Activated naive CD8-positive, alpha-beta T cell treated with anti-CD3 and anti-CD28 coated beads, Interleukin-2, amount 50 U/mL, for 24 hours (primary cell): ENCODE data around the gene KIAA0825.

Experiments used
- ATAC-seq: fragments of 150-1000 bp; cut with Tn5 transposase; one replicate; pipeline ENCODE4 v1.10.0; 2021
- DNase-seq: peaks from one replicate; pipeline ENCODE4 v3.0.0; 2021
- H3K27ac Mint-ChIP-seq: one replicate; pipeline ENCODE4 v1.8.0; 2021; ENCODE audit warnings: mild to moderate bottlenecking, mixed read lengths
- H3K27me3 Mint-ChIP-seq: one replicate; pipeline ENCODE4 v1.8.0; 2021; ENCODE audit warnings: mixed read lengths
- H3K36me3 Mint-ChIP-seq: one replicate; pipeline ENCODE4 v1.8.0; 2021; ENCODE audit warnings: low read depth, mixed read lengths
- H3K4me1 Mint-ChIP-seq: one replicate; pipeline ENCODE4 v1.8.0; 2021; ENCODE audit warnings: mixed read lengths
- H3K4me3 Mint-ChIP-seq: one replicate; pipeline ENCODE4 v1.8.0; 2021; ENCODE audit warnings: mild to moderate bottlenecking, moderate library complexity, mixed read lengths
- H3K9me3 Mint-ChIP-seq: one replicate; pipeline ENCODE4 v1.8.0; 2021; ENCODE audit warnings: mixed read lengths

KIAA0825 gene

GRCh38 chr5:94618493-94619328 lies at the start of gene KIAA0825, which contains the start of gene SLF1:
KIAA0825 (minus strand) TSS chr5:94618604; CDS start chr5:94537126, 81,478 bp downstream.
SLF1 (plus strand) TSS chr5:94618669; CDS start chr5:94628811, 10,142 bp downstream.
- Mint-ChIP-seq H3K4me3 (peak within 1 kb of the TSS; percentile 92), H3K27me3 (no peaks in the 10 kb centered on the region), H3K27ac (peak within 1 kb of the TSS; percentile 96), H3K9me3 (no peaks in the 10 kb centered on the region), H3K36me3 (peaks cover 2% of the 10 kb centered on the region), H3K4me1 (peaks cover 42% of the 10 kb centered on the region)
- ATAC-seq (peak; percentile 94), DNase-seq (peak; percentile 87)

- ATAC-seq = no peak
- Mint-ChIP-seq H3K36me3 (peaks cover 14% of the 10 kb centered on the region), H3K9me3 (no peaks in the 10 kb centered on the region), H3K4me3 (no peak overlapping the region), H3K27ac (no peak overlapping the region), H3K27me3 (no peaks in the 10 kb centered on the region), H3K4me1 (no peaks in the 10 kb centered on the region)
- no peak for DNase-seq
These were observed 49.5 kb upstream of the KIAA0825 start for GRCh38 chr5:94667937-94668336.

GRCh38 chr5:94661086-94661485 lies 42.7 kb upstream of the KIAA0825 start:
- peaks cover 46% of the 10 kb centered on the region for H3K36me3 Mint-ChIP-seq
- ATAC-seq (no peak), DNase-seq (no peak)
- no peak overlapping the region for H3K4me3 Mint-ChIP-seq
- H3K27ac Mint-ChIP-seq = no peak overlapping the region
- H3K4me1 Mint-ChIP-seq = no peaks in the 10 kb centered on the region
- peaks cover 30% of the 10 kb centered on the region for H3K9me3 Mint-ChIP-seq
- H3K27me3 Mint-ChIP-seq = no peaks in the 10 kb centered on the region

GRCh38 chr5:94660506-94660905 lies 42.1 kb upstream of the KIAA0825 start:
- Mint-ChIP-seq H3K36me3 (peaks cover 52% of the 10 kb centered on the region), H3K27me3 (no peaks in the 10 kb centered on the region)
- no peak for DNase-seq

GRCh38 chr5:94658272-94658671 lies 39.9 kb upstream of the KIAA0825 start:
- no peak for ATAC-seq
- Mint-ChIP-seq H3K27ac (no peak overlapping the region), H3K4me3 (no peak overlapping the region), H3K9me3 (peaks cover 43% of the 10 kb centered on the region), H3K27me3 (no peaks in the 10 kb centered on the region), H3K4me1 (no peaks in the 10 kb centered on the region), H3K36me3 (peaks cover 67% of the 10 kb centered on the region)
- DNase-seq = no peak

More at GRCh38 chr5:94660506-94660905, 42.1 kb upstream of the KIAA0825 start:
- Mint-ChIP-seq H3K27ac (no peak overlapping the region), H3K4me1 (no peaks in the 10 kb centered on the region), H3K9me3 (peaks cover 36% of the 10 kb centered on the region), H3K4me3 (no peak overlapping the region)
- no peak for ATAC-seq

- Mint-ChIP-seq H3K36me3 (peaks cover 30% of the 10 kb centered on the region), H3K9me3 (peaks cover 1% of the 10 kb centered on the region), H3K27me3 (no peaks in the 10 kb centered on the region), H3K4me3 (no peak overlapping the region), H3K4me1 (no peaks in the 10 kb centered on the region), H3K27ac (no peak overlapping the region)
- DNase-seq (no peak), ATAC-seq (no peak)
These were observed 31.5 kb upstream of the KIAA0825 start for GRCh38 chr5:94649874-94650273.

GRCh38 chr5:94646758-94647157 lies 28.4 kb upstream of the KIAA0825 start:
- ATAC-seq = no peak
- no peaks in the 10 kb centered on the region for H3K9me3 Mint-ChIP-seq
- no peak overlapping the region for H3K4me3 Mint-ChIP-seq
- DNase-seq = no peak
- H3K27me3 Mint-ChIP-seq = no peaks in the 10 kb centered on the region
- no peaks in the 10 kb centered on the region for H3K4me1 Mint-ChIP-seq
- H3K36me3 Mint-ChIP-seq = peaks cover 24% of the 10 kb centered on the region
- no peak overlapping the region for H3K27ac Mint-ChIP-seq

GRCh38 chr5:94645053-94645452 lies 26.6 kb upstream of the KIAA0825 start:
- H3K4me3 Mint-ChIP-seq = no peak overlapping the region
- ATAC-seq = no peak
- H3K36me3 Mint-ChIP-seq = peaks cover 35% of the 10 kb centered on the region
- no peak overlapping the region for H3K27ac Mint-ChIP-seq
- no peaks in the 10 kb centered on the region for H3K27me3 Mint-ChIP-seq
- peaks cover 4% of the 10 kb centered on the region for H3K4me1 Mint-ChIP-seq
- H3K9me3 Mint-ChIP-seq = peaks cover 10% of the 10 kb centered on the region
- no peak for DNase-seq

GRCh38 chr5:94640176-94640575 lies 21.8 kb upstream of the KIAA0825 start:
- Mint-ChIP-seq H3K4me1 (peaks cover 9% of the 10 kb centered on the region), H3K36me3 (peaks cover 78% of the 10 kb centered on the region), H3K9me3 (peaks cover 27% of the 10 kb centered on the region), H3K27me3 (no peaks in the 10 kb centered on the region), H3K27ac (no peak overlapping the region), H3K4me3 (no peak overlapping the region)
- no peak for DNase-seq
- no peak for ATAC-seq

- H3K27me3 Mint-ChIP-seq = no peaks in the 10 kb centered on the region
- ATAC-seq = peak; percentile 20
- H3K36me3 Mint-ChIP-seq = peaks cover 66% of the 10 kb centered on the region
- no peak overlapping the region for H3K27ac Mint-ChIP-seq
- no peak for DNase-seq
- peaks cover 13% of the 10 kb centered on the region for H3K4me1 Mint-ChIP-seq
- no peak overlapping the region for H3K4me3 Mint-ChIP-seq
- H3K9me3 Mint-ChIP-seq = peaks cover 2% of the 10 kb centered on the region
These were observed 13.6 kb upstream of the KIAA0825 start for GRCh38 chr5:94632024-94632423.

- no peak for DNase-seq
- no peak overlapping the region for H3K27ac Mint-ChIP-seq
- no peak overlapping the region for H3K4me3 Mint-ChIP-seq
- no peak for ATAC-seq
- peaks cover 15% of the 10 kb centered on the region for H3K4me1 Mint-ChIP-seq
- peaks cover 28% of the 10 kb centered on the region for H3K36me3 Mint-ChIP-seq
- no peaks in the 10 kb centered on the region for H3K27me3 Mint-ChIP-seq
- no peaks in the 10 kb centered on the region for H3K9me3 Mint-ChIP-seq
These were observed 8.8 kb upstream of the KIAA0825 start for GRCh38 chr5:94627191-94627590.

- no peak overlapping the region for H3K27ac Mint-ChIP-seq
- H3K36me3 Mint-ChIP-seq = peaks cover 6% of the 10 kb centered on the region
- H3K4me1 Mint-ChIP-seq = peaks cover 36% of the 10 kb centered on the region
- no peaks in the 10 kb centered on the region for H3K27me3 Mint-ChIP-seq
- no peak for DNase-seq
- no peak for ATAC-seq
- H3K4me3 Mint-ChIP-seq = no peak overlapping the region
- no peaks in the 10 kb centered on the region for H3K9me3 Mint-ChIP-seq
These were observed 5.5 kb upstream of the KIAA0825 start for GRCh38 chr5:94623877-94624276.

- H3K4me1 Mint-ChIP-seq = peaks cover 36% of the 10 kb centered on the region
- peaks cover 2% of the 10 kb centered on the region for H3K36me3 Mint-ChIP-seq
- H3K9me3 Mint-ChIP-seq = no peaks in the 10 kb centered on the region
- H3K27me3 Mint-ChIP-seq = no peaks in the 10 kb centered on the region
- DNase-seq = no peak
- H3K27ac Mint-ChIP-seq = no peak overlapping the region
- no peak overlapping the region for H3K4me3 Mint-ChIP-seq
- no peak for ATAC-seq
These were observed 4.6 kb upstream of the KIAA0825 start for GRCh38 chr5:94623011-94623410.

GRCh38 chr5:94621763-94622162 lies 3.4 kb upstream of the KIAA0825 start:
- peaks cover 2% of the 10 kb centered on the region for H3K36me3 Mint-ChIP-seq
- no peaks in the 10 kb centered on the region for H3K9me3 Mint-ChIP-seq
- no peaks in the 10 kb centered on the region for H3K27me3 Mint-ChIP-seq
- ATAC-seq = no peak
- peaks cover 45% of the 10 kb centered on the region for H3K4me1 Mint-ChIP-seq
- H3K27ac Mint-ChIP-seq = peak overlapping the region; percentile 52
- H3K4me3 Mint-ChIP-seq = no peak overlapping the region
- no peak for DNase-seq

GRCh38 chr5:94620256-94620655 lies 1.9 kb upstream of the KIAA0825 start:
- H3K27me3 Mint-ChIP-seq = no peaks in the 10 kb centered on the region
- H3K36me3 Mint-ChIP-seq = peaks cover 2% of the 10 kb centered on the region
- H3K27ac Mint-ChIP-seq = no peak overlapping the region

More at GRCh38 chr5:94620256-94620655, 1.9 kb upstream of the KIAA0825 start:
- Mint-ChIP-seq H3K4me1 (peaks cover 45% of the 10 kb centered on the region), H3K9me3 (no peaks in the 10 kb centered on the region), H3K4me3 (peak overlapping the region; percentile 92)
- DNase-seq = no peak
- ATAC-seq = no peak
